ENCODE results near the gene HNRNPLL.

- TF ChIP-seq, protein P1, sequence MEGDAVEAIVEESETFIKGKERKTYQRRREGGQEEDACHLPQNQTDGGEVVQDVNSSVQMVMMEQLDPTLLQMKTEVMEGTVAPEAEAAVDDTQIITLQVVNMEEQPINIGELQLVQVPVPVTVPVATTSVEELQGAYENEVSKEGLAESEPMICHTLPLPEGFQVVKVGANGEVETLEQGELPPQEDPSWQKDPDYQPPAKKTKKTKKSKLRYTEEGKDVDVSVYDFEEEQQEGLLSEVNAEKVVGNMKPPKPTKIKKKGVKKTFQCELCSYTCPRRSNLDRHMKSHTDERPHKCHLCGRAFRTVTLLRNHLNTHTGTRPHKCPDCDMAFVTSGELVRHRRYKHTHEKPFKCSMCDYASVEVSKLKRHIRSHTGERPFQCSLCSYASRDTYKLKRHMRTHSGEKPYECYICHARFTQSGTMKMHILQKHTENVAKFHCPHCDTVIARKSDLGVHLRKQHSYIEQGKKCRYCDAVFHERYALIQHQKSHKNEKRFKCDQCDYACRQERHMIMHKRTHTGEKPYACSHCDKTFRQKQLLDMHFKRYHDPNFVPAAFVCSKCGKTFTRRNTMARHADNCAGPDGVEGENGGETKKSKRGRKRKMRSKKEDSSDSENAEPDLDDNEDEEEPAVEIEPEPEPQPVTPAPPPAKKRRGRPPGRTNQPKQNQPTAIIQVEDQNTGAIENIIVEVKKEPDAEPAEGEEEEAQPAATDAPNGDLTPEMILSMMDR (IDR thresholded peaks at IDR 0.05; ENCODE audit: low read depth, low read length, missing input control) = no peak
- TF ChIP-seq, protein P2, sequence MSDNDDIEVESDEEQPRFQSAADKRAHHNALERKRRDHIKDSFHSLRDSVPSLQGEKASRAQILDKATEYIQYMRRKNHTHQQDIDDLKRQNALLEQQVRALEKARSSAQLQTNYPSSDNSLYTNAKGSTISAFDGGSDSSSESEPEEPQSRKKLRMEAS (IDR thresholded peaks at IDR 0.05) = no peak
- TF ChIP-seq SP1 (IDR thresholded peaks at IDR 0.05) = no peak
- TF ChIP-seq FOXA1 (IDR thresholded peaks at IDR 0.05) = no peak
- no peak for TF ChIP-seq TAF1 (conservative IDR thresholded peaks at IDR 0.05)
- no peak for TF ChIP-seq YY1 (IDR thresholded peaks at IDR 0.05)
- TF ChIP-seq REST (IDR thresholded peaks at IDR 0.05) = no peak
- TF ChIP-seq EGR1 (IDR thresholded peaks at IDR 0.05; ENCODE audit: low read depth in 2 of 2) = no peak
Observed at GRCh38 chr2:38583524-38583923, 19.2 kb downstream of the HNRNPLL start.

All from liver (tissue), 3 donors.